OCI-LY7 (cell line): Measurements from ENCODE around the gene ADPRH.

Experiments
- CTCF ChIP-seq: fragments of 200-600 bp; sonication (generic); conservative IDR thresholded peaks from 2 replicates; pipeline ENCODE4 v1.5.1; 2014; ENCODE audit warnings: mild to moderate bottlenecking, antibody characterized with exemption, low read length, moderate library complexity, mixed read lengths
- EZH2phosphoT487 ChIP-seq: fragments of 200-600 bp; sonication (generic); IDR thresholded peaks from 2 replicates; pipeline ENCODE4 v1.6.1; 2018; ENCODE audit warnings: low read depth, borderline replicate concordance, mild to moderate bottlenecking, mixed run types, antibody characterized with exemption, low read length, moderate library complexity, mixed read lengths

- no peak for TF ChIP-seq CTCF
- no peak for TF ChIP-seq EZH2phosphoT487
Observed at GRCh38 chr3:119589102-119589773, 9.9 kb downstream of the ADPRH start.
